ENCODE measurements around the gene CRACR2A. TPM values are rescaled to one million over a fixed set of nuclear protein-coding genes. Genes with fewer than 3 reads are reported as not detected.

Gene CRACR2A
- total and polyA plus RNA-seq, 9 of the 15 experiments (the other 6 are each of a cell fraction or from before 2014, with no cell fraction given) = 2.1 to 15.1 (median 10.4) TPM

- TF ChIP-seq ZBTB40 (IDR thresholded peaks at IDR 0.05) = no peak
- TF ChIP-seq ZBTB40 (CRISPR knock-in tag; IDR thresholded peaks at IDR 0.05) = no peak
- TF ChIP-seq MECOM (CRISPR knock-in tag; IDR thresholded peaks at IDR 0.05) = no peak
- no peak for TF ChIP-seq ZNF512 (tag; IDR thresholded peaks at IDR 0.05)
- TF ChIP-seq NKRF (IDR thresholded peaks at IDR 0.05; ENCODE audit: borderline replicate concordance) = peak; percentile 76; the same call in 1 of the 2 replicates
- TF ChIP-seq FOXK2 (conservative IDR thresholded peaks at IDR 0.05 in 1 of 2, IDR thresholded peaks at IDR 0.05 in 1 of 2; ENCODE audit: low read depth in 2 of 2) = peak; percentile 17 to 51; a peak in 1 of 4 replicates
- TF ChIP-seq SPI1 (IDR thresholded peaks at IDR 0.05; ENCODE audit: borderline replicate concordance, low read depth, low read length) = 0 out of 2 replicates have a peak, but pooled peaks have one; percentile 15
- no peak for TF ChIP-seq ZBTB1 (CRISPR knock-in tag; IDR thresholded peaks at IDR 0.05; ENCODE audit: borderline replicate concordance, low read depth)
- 0 out of 2 replicates have a peak, but pooled peaks have one; percentile 33 for TF ChIP-seq NFRKB (IDR thresholded peaks at IDR 0.05; ENCODE audit: low read depth)
- TF ChIP-seq TRIM24 (IDR thresholded peaks at IDR 0.05) = no peak
- no peak for TF ChIP-seq CREBBP (IDR thresholded peaks at IDR 0.05; ENCODE audit: low read depth, low read length)
- no peak for TF ChIP-seq KLF16 (IDR thresholded peaks at IDR 0.05)
- no peak for TF ChIP-seq RBM17 (IDR thresholded peaks at IDR 0.05; ENCODE audit: borderline replicate concordance, low read depth, low read length)
- peak; percentile 51 for TF ChIP-seq EGR1 (conservative IDR thresholded peaks at IDR 0.05)
- no peak for TF ChIP-seq TAF1 (IDR thresholded peaks at IDR 0.05; ENCODE audit: control insufficient read depth, extremely low read depth, insufficient read depth, low read length, severe bottlenecking)
- TF ChIP-seq POLR2A (conservative IDR thresholded peaks at IDR 0.05) = peak; percentile 44; the same call in 1 of the 2 replicates
Observed at GRCh38 chr12:3752096-3752709, 706 bp downstream of the CRACR2A start (continued).

All from K562 (cell line).